ENCODE results near the gene GLCCI1. TPM values are rescaled to one million over a fixed set of nuclear protein-coding genes. Genes with fewer than 3 reads are reported as not detected.
A peak's percentile ranks its signal among the peaks of the same experiment; 100 is the strongest.

GLCCI1 gene
- total RNA-seq, result 10 to 100 TPM in 1 of 2 donors, 1 to 10 TPM in 1; 5.8 to 15.6 TPM

GRCh38 chr7:7968544-7969305 lies at the start of gene GLCCI1:
Gene GLCCI1 (plus strand): TSS chr7:7968796. CDS start chr7:7969351, 555 bp downstream.
- Histone ChIP-seq H3K36me3 (no peaks in the 10 kb centered on the region), H3K27ac (peak within 1 kb of the TSS; percentile 89), H3K4me3 (peak within 1 kb of the TSS; percentile 85), H3K4me1 (ENCODE audit: control insufficient read depth in 1 of 2, low read depth in 2 of 2) (peaks cover 10 to 12% of the 10 kb centered on the region in 2 donors), H3K27me3 (replicated peaks; ENCODE audit: insufficient read depth) (no peaks in the 10 kb centered on the region), H3K9me3 (no peaks in the 10 kb centered on the region)
- ATAC-seq (ENCODE audit: insufficient number of reproducible peaks, low FRiP score, low read depth) (peak; percentile 100), DNase-seq (ENCODE audit: low spot score) (peak; percentile 90)
- no peak for TF ChIP-seq CTCF (IDR thresholded peaks at IDR 0.05)

GRCh38 chr7:7919449-7919945 lies 49.1 kb upstream of the GLCCI1 start:
- Histone ChIP-seq H3K36me3 (no peaks in the 10 kb centered on the region), H3K9me3 (no peaks in the 10 kb centered on the region), H3K27ac (no peak overlapping the region), H3K4me1 (ENCODE audit: control insufficient read depth in 1 of 2, low read depth in 2 of 2) (no peaks in the 10 kb centered on the region), H3K27me3 (replicated peaks; ENCODE audit: insufficient read depth) (no peaks in the 10 kb centered on the region), H3K4me3 (no peak overlapping the region)
- ATAC-seq (ENCODE audit: insufficient number of reproducible peaks, low FRiP score, low read depth), result no peak
- TF ChIP-seq CTCF (IDR thresholded peaks at IDR 0.05), result no peak
- DNase-seq (ENCODE audit: low spot score), result no peak

- Histone ChIP-seq H3K4me1 (ENCODE audit: control insufficient read depth in 1 of 2, low read depth in 2 of 2) (no peaks in the 10 kb centered on the region), H3K27ac (no peak overlapping the region), H3K4me3 (no peak overlapping the region), H3K36me3 (no peaks in the 10 kb centered on the region), H3K27me3 (replicated peaks; ENCODE audit: insufficient read depth) (no peaks in the 10 kb centered on the region), H3K9me3 (no peaks in the 10 kb centered on the region)
- no peak for ATAC-seq (ENCODE audit: insufficient number of reproducible peaks, low FRiP score, low read depth)
- DNase-seq (ENCODE audit: low spot score), result no peak
- TF ChIP-seq CTCF (IDR thresholded peaks at IDR 0.05), result no peak
Measured at GRCh38 chr7:7920056-7920455, 48.5 kb upstream of the GLCCI1 start.

GRCh38 chr7:7920481-7920880 lies 48.1 kb upstream of the GLCCI1 start:
- TF ChIP-seq CTCF (IDR thresholded peaks at IDR 0.05), result no peak
- DNase-seq (ENCODE audit: low spot score) (no peak), ATAC-seq (ENCODE audit: insufficient number of reproducible peaks, low FRiP score, low read depth) (no peak)
- H3K27me3 ChIP-seq (replicated peaks; ENCODE audit: insufficient read depth), result no peaks in the 10 kb centered on the region
- no peaks in the 10 kb centered on the region for H3K4me1 ChIP-seq (ENCODE audit: control insufficient read depth in 1 of 2, low read depth in 2 of 2)
- H3K27ac ChIP-seq, result no peak overlapping the region
- H3K36me3 ChIP-seq, result no peaks in the 10 kb centered on the region
- H3K9me3 ChIP-seq, result no peaks in the 10 kb centered on the region
- no peak overlapping the region for H3K4me3 ChIP-seq

GRCh38 chr7:7921830-7922229 lies 46.8 kb upstream of the GLCCI1 start:
- H3K9me3 ChIP-seq, result no peaks in the 10 kb centered on the region
- no peak for TF ChIP-seq CTCF (IDR thresholded peaks at IDR 0.05)
- H3K27ac ChIP-seq, result no peak overlapping the region
- ATAC-seq (ENCODE audit: insufficient number of reproducible peaks, low FRiP score, low read depth) (no peak), DNase-seq (ENCODE audit: low spot score) (no peak)
- H3K4me1 ChIP-seq (ENCODE audit: control insufficient read depth in 1 of 2, low read depth in 2 of 2), result no peaks in the 10 kb centered on the region
- no peaks in the 10 kb centered on the region for H3K27me3 ChIP-seq (replicated peaks; ENCODE audit: insufficient read depth)
- no peaks in the 10 kb centered on the region for H3K36me3 ChIP-seq
- no peak overlapping the region for H3K4me3 ChIP-seq
